Prostate gland (tissue), 2 donors: ENCODE data around the gene PGAP6. TPM values are rescaled to one million over a fixed set of nuclear protein-coding genes. Genes with fewer than 3 reads are reported as not detected.
"Not testable (repeated sequence)": the region's sequence is repeated elsewhere in the genome, so short reads cannot be mapped to it uniquely, and the experiment has no call there.

Experiments
- DNase-seq: peaks from one replicate; pipeline ENCODE4 v3.0.0-alpha.2; 2019; ENCODE audit warnings: low spot score
- H3K27ac ChIP-seq, 2 donors: fragments of 200-600 bp; sonication (generic); 2 replicates each; pipeline ENCODE4 v1.5.1; 2017 to 2019
- H3K27me3 ChIP-seq: fragments of 200-600 bp; sonication (generic); replicated peaks from 2 replicates; pipeline ENCODE4 v1.5.1; 2019; ENCODE audit not compliant: insufficient read depth
- H3K36me3 ChIP-seq, 2 donors: fragments of 200-600 bp; sonication (generic); 1 replicate in 1 of 2; 2 replicates in 1 of 2; pipeline versions ENCODE4 v1.5.1 to v1.8.1; 2017 to 2019
- H3K4me1 ChIP-seq: fragments of 200-600 bp; sonication (generic); replicated peaks from 2 replicates; pipeline ENCODE4 v1.5.1; 2019
- H3K4me3 ChIP-seq, 2 donors: fragments of 200-600 bp; sonication (generic); 2 replicates each; pipeline ENCODE4 v1.5.1; 2017 to 2019
- H3K9me3 ChIP-seq: fragments of 200-600 bp; sonication (generic); 2 replicates; pipeline ENCODE4 v1.5.1; 2017
- CTCF ChIP-seq, 4 experiments: fragments of 200-600 bp in 2 of 4; fragments of 450-650 bp in 2 of 4; sonication (generic) in 2 of 4; IDR thresholded peaks; 1 replicate in 3 of 4; 2 replicates in 1 of 4; pipeline ENCODE4 v1.5.1; 2016 to 2019; ENCODE audit warnings: antibody characterized with exemption in 4 of 4, mild to moderate bottlenecking in 2 of 4, moderate library complexity in 2 of 4
- POLR2A ChIP-seq: fragments of 450-650 bp; IDR thresholded peaks from one replicate; pipeline ENCODE4 v1.6.1; 2016; ENCODE audit warnings: antibody characterized with exemption, mild to moderate bottlenecking
- POLR2AphosphoS5 ChIP-seq: sonication (generic); formaldehyde crosslinking; IDR thresholded peaks from one replicate; pipeline ENCODE4 v1.6.1; 2017; ENCODE audit warnings: antibody characterized with exemption
- WGBS: methylation state at CpG from one replicate; pipeline ENCODE4 v1.1.5; 2018; 5-methylcytosine and 5-hydroxymethylcytosine counted together
- intact Hi-C: fragments of 100-400 bp; cut with DNase I; formaldehyde crosslinking; loops from one replicate; pipeline ENCODE4 v1.14.2; 2022
- total RNA-seq, 2 donors: library from RNA; depleted of rRNA; stranded (reverse); fragments of >200 nt; gene quantifications; one replicate each; pipeline ENCODE4 v1.1.0, GENCODE V29; 2016

The PGAP6 gene
- total RNA-seq, 2 donors from 2014 or later, result 36.8 to 207 TPM

- no peak overlapping the region for H3K4me3 ChIP-seq
- no peaks in the 10 kb centered on the region for H3K36me3 ChIP-seq
- intact Hi-C loops, result no loop called here
- no peak overlapping the region for H3K27ac ChIP-seq
- TF ChIP-seq CTCF (IDR thresholded peaks at IDR 0.05) (no peak), POLR2A (no peak), POLR2AphosphoS5 (no peak)
- H3K4me1 ChIP-seq, result peaks cover 5% of the 10 kb centered on the region
- 89% methylated on average over 15 of the region's 15 CpGs for WGBS
- DNase-seq, result no peak
- no peaks in the 10 kb centered on the region for H3K9me3 ChIP-seq
- H3K27me3 ChIP-seq, result no peaks in the 10 kb centered on the region
These were observed 35.2 kb downstream of the PGAP6 start for GRCh38 chr16:346587-346986.

GRCh38 chr16:345772-346171 lies 36.0 kb downstream of the PGAP6 start:
- TF ChIP-seq POLR2AphosphoS5 (no peak), CTCF (IDR thresholded peaks at IDR 0.05) (no peak), POLR2A (no peak)
- Histone ChIP-seq H3K4me3 (no peak overlapping the region), H3K4me1 (no peaks in the 10 kb centered on the region), H3K9me3 (no peaks in the 10 kb centered on the region), H3K36me3 (no peaks in the 10 kb centered on the region), H3K27ac (no peak overlapping the region), H3K27me3 (no peaks in the 10 kb centered on the region)
- DNase-seq, result no peak
- WGBS, result 90% methylated on average over 11 of the region's 11 CpGs
- intact Hi-C loops, result no loop called here

- 94% methylated on average over 18 of the region's 18 CpGs for WGBS
- H3K4me3 ChIP-seq, result no peak overlapping the region
- no peaks in the 10 kb centered on the region for H3K4me1 ChIP-seq
- intact Hi-C loops, result no loop called here
- H3K27ac ChIP-seq, result no peak overlapping the region
- no peaks in the 10 kb centered on the region for H3K27me3 ChIP-seq
- no peak for DNase-seq
- H3K9me3 ChIP-seq, result no peaks in the 10 kb centered on the region
- no peaks in the 10 kb centered on the region for H3K36me3 ChIP-seq
- no peak for TF ChIP-seq POLR2A
- TF ChIP-seq CTCF (IDR thresholded peaks at IDR 0.05), result no peak
- TF ChIP-seq POLR2AphosphoS5, result no peak
These were observed 39.1 kb downstream of the PGAP6 start for GRCh38 chr16:342455-343213.

GRCh38 chr16:341974-342336 lies 39.8 kb downstream of the PGAP6 start:
- DNase-seq, H3K27me3 ChIP-seq, H3K27ac ChIP-seq, H3K4me3 ChIP-seq, intact Hi-C loops, H3K36me3 ChIP-seq, H3K4me1 ChIP-seq, H3K9me3 ChIP-seq: not testable (repeated sequence)
- 93% methylated on average over 13 of the region's 13 CpGs for WGBS

GRCh38 chr16:341095-341973 lies 40.4 kb downstream of the PGAP6 start:
- H3K27ac ChIP-seq, H3K4me1 ChIP-seq, H3K36me3 ChIP-seq, H3K27me3 ChIP-seq, H3K4me3 ChIP-seq, intact Hi-C loops, H3K9me3 ChIP-seq, DNase-seq: not testable (repeated sequence)
- 94% methylated on average over 38 of the region's 47 CpGs for WGBS
